Endothelial cell of umbilical vein (primary cell): ENCODE data around the gene CRAT. TPM values are rescaled to one million over a fixed set of nuclear protein-coding genes. Genes with fewer than 3 reads are reported as not detected.

Experiments
- BruUV-seq: library from RNA; stranded (reverse); fragments of 400-500 nt; replicated peaks from 2 replicates; lab custom pipeline; 2021; lab: Mats Ljungman, UMichigan
- CTCF ChIA-PET: fragments of 300-600, 350-600 bp; sonication (Branson Sonifier 250); formaldehyde crosslinking; loops from one replicate; lab custom pipeline; 2021; ENCODE audit warnings: antibody characterized with exemption, inconsistent platforms; lab: Charles Lee
- POLR2A ChIA-PET: fragments of 300-600, 350-600 bp; sonication (Branson Sonifier 250); formaldehyde crosslinking; loops from one replicate; lab custom pipeline; 2021; ENCODE audit warnings: antibody characterized with exemption, inconsistent platforms; lab: Charles Lee
- DNase-seq: peaks from one replicate; pipeline ENCODE4 v3.0.0-alpha.2; 2011; ENCODE audit warnings: low read depth, low spot score
- FAIRE-seq: peaks from 2 replicates; lab custom pipeline; 2011; peaks lifted over from hg19 to GRCh38; lab: Jason Lieb, UNC
- H2AFZ ChIP-seq: 2 replicates; pipeline ENCODE4 v1.6.0; 2012; ENCODE audit warnings: low read depth, low read length, control low read depth, inconsistent platforms
- H3K27ac ChIP-seq: 2 replicates; pipeline ENCODE4 v1.5.1; 2011; ENCODE audit warnings: low read depth, mild to moderate bottlenecking, control low read depth, low read length, moderate library complexity; ENCODE audit not compliant: insufficient read depth
- H3K27me3 ChIP-seq, 2 experiments: 2 replicates each; pipeline versions ENCODE4 v1.6.0 to v1.6.1; 2011; ENCODE audit warnings: low read length in 2 of 2, mixed read lengths in 1 of 2; ENCODE audit not compliant: control insufficient read depth in 2 of 2, insufficient read depth in 2 of 2
- H3K36me3 ChIP-seq, 2 experiments: 2 replicates in 1 of 2; 3 replicates in 1 of 2; pipeline ENCODE4 v1.5.1; 2011; ENCODE audit warnings: low read length in 2 of 2, mild to moderate bottlenecking in 1 of 2, moderate library complexity in 1 of 2; ENCODE audit not compliant: control insufficient read depth in 2 of 2, insufficient read depth in 2 of 2; ENCODE audit errors: extremely low read depth in 1 of 2
- H3K4me1 ChIP-seq: 3 replicates; pipeline ENCODE4 v1.5.1; 2011; ENCODE audit warnings: mild to moderate bottlenecking, low read length; ENCODE audit not compliant: control insufficient read depth, insufficient read depth; ENCODE audit errors: extremely low read depth
- H3K4me2 ChIP-seq: 2 replicates; pipeline ENCODE4 v1.6.1; 2011; ENCODE audit warnings: low read length, control low read depth, mixed read lengths; ENCODE audit not compliant: insufficient read depth
- H3K4me3 ChIP-seq, 3 experiments: fragments of 200-600 bp in 1 of 3; sonication (generic), shearing (Covaris generic) in 1 of 3; replicated peaks in 1 of 3; 2 replicates each; pipeline ENCODE4 v1.5.1; 2011 to 2016; ENCODE audit warnings: control low read depth in 3 of 3, low read length in 3 of 3, mild to moderate bottlenecking in 2 of 3, inconsistent platforms in 1 of 3, low read depth in 1 of 3, moderate library complexity in 1 of 3; ENCODE audit not compliant: insufficient read depth in 1 of 3
- H3K79me2 ChIP-seq: 2 replicates; pipeline ENCODE4 v1.6.0; 2012; ENCODE audit warnings: low read length, inconsistent platforms; ENCODE audit not compliant: control insufficient read depth, insufficient read depth
- H3K9ac ChIP-seq: replicated peaks from 2 replicates; pipeline ENCODE3; 2011; ENCODE audit warnings: low read length, control low read depth; ENCODE audit not compliant: insufficient read depth; ENCODE audit errors: extremely low read depth
- H3K9me1 ChIP-seq: replicated peaks from 3 replicates; pipeline ENCODE4 v1.6.0; 2011; ENCODE audit warnings: mild to moderate bottlenecking, low read length; ENCODE audit not compliant: control insufficient read depth, insufficient read depth; ENCODE audit errors: extremely low read depth
- H3K9me3 ChIP-seq: replicated peaks from 2 replicates; pipeline ENCODE4 v1.5.1; 2012; ENCODE audit warnings: low read length, inconsistent platforms; ENCODE audit not compliant: control insufficient read depth, insufficient read depth
- H4K20me1 ChIP-seq: replicated peaks from 2 replicates; pipeline ENCODE3; 2011; ENCODE audit warnings: mild to moderate bottlenecking, low read length; ENCODE audit not compliant: control insufficient read depth, insufficient read depth; ENCODE audit errors: extremely low read depth
- CTCF ChIP-seq, 2 donors: IDR thresholded peaks; 1 replicate in 1 of 2; 2 replicates in 1 of 2; pipeline ENCODE4 v1.5.1; 2011; ENCODE audit warnings: low read length in 2 of 2, mild to moderate bottlenecking in 2 of 2, moderate library complexity in 2 of 2, control low read depth in 1 of 2, inconsistent platforms in 1 of 2, low read depth in 1 of 2; ENCODE audit not compliant: insufficient read depth in 1 of 2; ENCODE audit errors: extremely low read depth in 1 of 2
- EZH2 ChIP-seq: IDR thresholded peaks from 2 replicates; pipeline ENCODE4 v1.6.1; 2012; ENCODE audit warnings: borderline replicate concordance, low read depth, mild to moderate bottlenecking, moderate library complexity, low read length, inconsistent platforms; ENCODE audit not compliant: severe bottlenecking
- FOS ChIP-seq: IDR thresholded peaks from 2 replicates; pipeline ENCODE4 v1.6.1; 2011; ENCODE audit warnings: mild to moderate bottlenecking, low read length, moderate library complexity, borderline replicate concordance; ENCODE audit not compliant: insufficient read depth
- GATA2 ChIP-seq: IDR thresholded peaks from 2 replicates; pipeline ENCODE4 v1.7.0; 2011; ENCODE audit warnings: low read depth, mild to moderate bottlenecking, moderate library complexity, mixed read lengths, low read length; ENCODE audit not compliant: insufficient read length, insufficient read depth
- JUN ChIP-seq: IDR thresholded peaks from 2 replicates; pipeline ENCODE4 v1.6.1; 2011; ENCODE audit warnings: borderline replicate concordance, low read depth; ENCODE audit not compliant: insufficient read length, insufficient read depth
- MYC ChIP-seq: IDR thresholded peaks from one replicate; pipeline ENCODE4 v1.6.1; 2011; ENCODE audit warnings: mild to moderate bottlenecking, low read depth, low read length
- POLR2A ChIP-seq: IDR thresholded peaks from 2 replicates; pipeline ENCODE4 v1.6.1; 2012; ENCODE audit warnings: low read depth, mild to moderate bottlenecking, control low read depth, low read length
- POLR2AphosphoS5 ChIP-seq: IDR thresholded peaks from 2 replicates; pipeline ENCODE4 v1.6.1; 2012; ENCODE audit warnings: low read depth, mild to moderate bottlenecking, control low read depth, low read length, moderate library complexity; ENCODE audit not compliant: insufficient read depth
- dilution Hi-C: fragments of 300-500 bp; cut with MboI; formaldehyde crosslinking; loops from one replicate; pipeline ENCODE4 v1.15.0; 2019; ENCODE audit warnings: low sequenced_read_pairs; ENCODE audit not compliant: extremely low pct_ligation_motif_present
- intact Hi-C: fragments of 100-400 bp; cut with micrococcal nuclease; formaldehyde crosslinking; loops from one replicate; pipeline ENCODE4 v1.10.0; 2022
- polyA plus RNA-seq, 4 experiments: library from polyadenylated mRNA; depleted of rRNA in 3 of 4; stranded (reverse) in 3 of 4; unstranded in 1 of 4; fragments of >200 nt; gene quantifications; 2 replicates each; pipeline versions ENCODE4 v1.2.1 to v1.2.3, GENCODE V29; 2011 to 2012; ENCODE audit warnings: missing spikeins in 1 of 4
- total RNA-seq: library from RNA; stranded (reverse); gene quantifications from 2 replicates; pipeline ENCODE4 v1.2.3, GENCODE V29; 2021
- TF ChIP-seq, protein P1 (sequence below): IDR thresholded peaks from 2 replicates; pipeline ENCODE4 v1.6.1; 2011; ENCODE audit not compliant: insufficient read depth, insufficient read length

The CRAT gene
- total and polyA plus RNA-seq, 2 donors (not counting 3 experiments of a cell fraction or from before 2014, with no cell fraction given): 34.2 to 55.3 TPM

DNA sequence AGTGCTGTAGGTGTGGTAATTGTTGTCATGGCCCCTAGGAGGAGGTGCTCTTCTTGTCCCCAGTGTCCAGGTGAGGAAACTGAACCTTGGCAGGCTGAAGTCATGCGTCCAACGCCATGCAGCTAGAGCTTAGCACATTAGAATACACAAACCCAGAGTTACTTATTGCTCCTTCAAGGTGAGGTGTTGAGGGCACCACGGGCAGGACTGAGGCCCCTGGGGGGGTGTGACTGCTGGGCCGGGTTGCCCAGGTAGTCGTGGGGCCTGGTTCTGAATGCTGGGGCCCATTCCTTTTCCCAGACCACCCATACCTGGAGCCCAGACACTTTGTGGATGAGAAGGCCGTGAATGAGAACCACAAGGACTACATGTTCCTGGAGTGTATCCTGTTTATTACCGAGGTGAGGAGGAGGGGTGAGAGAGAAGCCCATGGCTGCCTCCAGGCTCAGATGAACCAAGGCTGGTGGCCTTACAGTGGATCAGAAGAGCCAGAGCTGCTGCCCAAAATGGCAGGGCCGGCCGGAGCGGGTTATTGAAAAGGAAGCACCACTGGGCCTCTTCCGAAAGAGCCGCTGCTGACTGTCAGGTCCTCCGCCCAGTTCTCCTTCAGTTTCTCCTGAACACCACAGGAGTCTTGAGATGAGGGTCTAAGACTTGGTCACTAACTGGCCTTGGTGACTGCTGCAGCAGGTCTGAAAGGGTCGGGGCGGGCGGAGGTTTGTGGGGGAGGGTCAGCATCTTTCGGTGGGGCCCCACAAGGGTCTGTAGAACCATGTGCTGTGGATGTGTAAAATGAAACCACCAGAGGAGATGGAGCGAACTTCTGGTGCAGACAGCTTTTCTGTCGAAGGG lies 26.9 kb upstream of the CRAT start:
- Histone ChIP-seq H3K4me3 (no peak overlapping the region), H3K4me1 (peaks cover 39% of the 10 kb centered on the region), H3K27ac (no peak overlapping the region), H3K9me1 (no peaks in the 10 kb centered on the region), H3K27me3 (no peaks in the 10 kb centered on the region), H3K79me2 (peaks cover 4% of the 10 kb centered on the region), H4K20me1 (no peaks in the 10 kb centered on the region), H3K9me3 (no peaks in the 10 kb centered on the region), H3K4me2 (no peak overlapping the region), H3K9ac (no peak overlapping the region), H2AFZ (no peak overlapping the region), H3K36me3 (peaks cover 6 to 13% of the 10 kb centered on the region in 2 experiments)
- intact Hi-C loops: loop anchor here (2.0 to 5.0 kb wide), 2 partner anchors 431 to 645 kb away; no protein-coding TSS in a partner anchor
- dilution Hi-C loops: no loop called here
- CTCF ChIA-PET: interaction anchor here (0.7 to 9.5 kb wide), 9 partner anchors 9 to 487 kb away, joined by 3 to 287 read pairs (median 24); partner anchors contain the start of genes C9orf50, IER5L and NTMT1
- no peak for FAIRE-seq
- TF ChIP-seq POLR2A (no peak), CTCF (IDR thresholded peaks at IDR 0.05; ENCODE audit: extremely low read depth in 1 of 2, insufficient read depth in 1 of 2, low read depth in 1 of 2, low read length in 2 of 2) (no peak), GATA2 (no peak), POLR2AphosphoS5 (no peak), FOS (no peak), EZH2 (no peak), MYC (no peak), JUN (no peak)
- TF ChIP-seq, protein P1, sequence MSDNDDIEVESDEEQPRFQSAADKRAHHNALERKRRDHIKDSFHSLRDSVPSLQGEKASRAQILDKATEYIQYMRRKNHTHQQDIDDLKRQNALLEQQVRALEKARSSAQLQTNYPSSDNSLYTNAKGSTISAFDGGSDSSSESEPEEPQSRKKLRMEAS: no peak
- DNase-seq: no peak
- no TSS peak for BruUV-seq
- POLR2A ChIA-PET: no interaction called here
